ENCODE data around the gene C9orf50.

C9orf50 gene

GRCh38 chr9:129568560-129569501 is 52.1 kb downstream of the C9orf50 start:
- DNase-seq: no peak

DNA sequence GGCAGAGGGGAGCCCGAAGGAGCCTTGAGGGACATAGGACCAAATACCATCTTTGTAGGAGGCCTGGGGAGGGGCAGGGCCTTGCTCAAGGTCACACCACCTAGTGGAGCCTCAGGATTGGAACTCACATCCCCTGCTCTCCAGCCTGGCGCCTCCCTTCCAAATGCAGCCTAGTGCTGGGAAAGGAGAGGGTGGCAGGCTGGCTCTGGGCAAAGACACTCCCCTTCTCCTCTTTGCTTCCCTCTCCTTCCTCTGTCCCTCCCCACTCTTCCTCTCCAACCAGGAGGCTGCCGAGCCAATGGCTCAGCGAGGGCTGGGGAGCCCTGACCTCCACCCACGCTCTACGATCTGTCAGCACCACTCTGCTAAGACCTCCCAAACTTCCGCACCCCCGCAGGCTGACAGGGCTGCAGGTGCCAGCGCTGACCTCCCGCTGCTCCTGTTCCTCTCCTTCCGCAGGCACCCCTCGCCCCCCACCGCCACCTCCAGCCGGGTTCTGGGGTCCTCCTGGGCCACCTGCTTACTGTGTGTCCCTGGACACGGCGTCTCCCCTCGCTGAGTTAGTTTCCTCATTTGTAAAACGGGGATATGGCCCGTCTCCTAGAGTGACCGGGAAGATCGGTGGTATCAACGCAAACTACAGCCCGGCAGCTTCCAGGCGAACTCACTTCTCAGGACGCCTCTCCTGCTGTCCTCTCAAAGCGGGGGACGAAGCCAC is 52.9 kb downstream of the C9orf50 start:
- DNase-seq: no peak

GRCh38 chr9:129567329-129567728 is 53.6 kb downstream of the C9orf50 start:
- no peak for DNase-seq

- DNase-seq: no peak
Measured at GRCh38 chr9:129566563-129567266, 54.2 kb downstream of the C9orf50 start.

DNA sequence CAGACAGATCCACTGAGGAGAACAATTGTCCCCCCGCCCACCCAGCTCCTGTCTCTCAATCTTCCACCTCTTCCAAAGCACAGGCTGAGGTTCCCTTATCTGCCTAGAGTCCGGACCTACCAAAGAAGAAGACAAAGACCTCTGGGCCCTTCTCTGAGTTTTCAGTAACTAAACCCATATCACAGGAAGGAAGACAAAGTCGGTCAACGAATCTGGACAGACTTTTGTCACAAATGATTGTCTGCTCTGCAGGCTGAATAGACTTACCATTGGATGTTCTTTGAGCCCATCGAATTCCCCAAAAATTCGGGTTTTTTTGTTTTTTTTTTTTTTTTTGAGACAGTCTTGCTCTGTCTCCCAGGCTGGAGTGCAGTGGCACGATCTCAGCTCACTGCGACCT is 58.0 kb downstream of the C9orf50 start:
- no peak for DNase-seq

DNA sequence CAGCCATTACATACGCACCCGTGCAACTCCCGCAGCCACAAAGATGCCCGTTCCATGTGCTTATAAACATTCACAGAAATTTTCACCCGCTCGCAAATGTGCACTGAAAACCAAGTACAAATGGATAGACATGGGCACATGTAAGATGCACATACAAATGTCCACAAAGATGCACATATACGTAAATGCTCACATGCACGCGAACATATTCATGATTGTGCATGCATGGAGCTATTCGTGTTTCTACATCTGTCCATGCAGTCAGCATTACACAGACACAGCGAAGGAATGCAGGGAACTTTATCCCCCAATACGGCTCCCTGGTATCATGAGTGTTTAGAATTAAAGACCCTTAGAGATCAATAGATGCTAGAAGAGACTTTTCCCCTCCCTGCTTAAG is 58.4 kb downstream of the C9orf50 start:
- DNase-seq: no peak
